H1 (cell line): ENCODE measurements around the gene RAPGEF1. TPM values are rescaled to one million over a fixed set of nuclear protein-coding genes. Genes with fewer than 3 reads are reported as not detected.

ENCODE experiments used
- CTCF ChIA-PET: fragments of 300-600 bp; sonication (Branson Sonifier 250); formaldehyde crosslinking; loops from one replicate; lab custom pipeline; 2021; ENCODE audit not compliant: partially characterized antibody; lab: Charles Lee
- POLR2A ChIA-PET: fragments of 300-600 bp; sonication (Branson Sonifier 250); formaldehyde crosslinking; loops from one replicate; lab custom pipeline; 2021; ENCODE audit warnings: inconsistent platforms; ENCODE audit not compliant: partially characterized antibody; lab: Charles Lee
- DNase-seq, 2 experiments: peaks; one replicate each; pipeline versions ENCODE4 v3.0.0 to v3.0.0-alpha.2; 2010 to 2022; ENCODE audit warnings: low spot score in 2 of 2, low read depth in 1 of 2, mixed read lengths in 1 of 2
- FAIRE-seq: peaks from 2 replicates; lab custom pipeline; 2011; peaks lifted over from hg19 to GRCh38; lab: Jason Lieb, UNC
- H2AFZ ChIP-seq: 2 replicates; pipeline ENCODE4 v1.8.1; 2012; ENCODE audit warnings: low read length, inconsistent platforms
- H2AK5ac ChIP-seq: 2 replicates; pipeline ENCODE4 v1.6.1; 2013; ENCODE audit warnings: low read depth, low read length
- H2BK120ac ChIP-seq: replicated peaks from 2 replicates; pipeline ENCODE3; 2013; ENCODE audit warnings: low read depth, low read length, inconsistent platforms
- H2BK12ac ChIP-seq: 2 replicates; pipeline ENCODE4 v1.6.1; 2013; ENCODE audit warnings: low read depth, low read length
- H2BK15ac ChIP-seq: 2 replicates; pipeline ENCODE4 v1.6.1; 2013; ENCODE audit warnings: low read length
- H2BK20ac ChIP-seq: 2 replicates; pipeline ENCODE4 v1.6.1; 2013; ENCODE audit warnings: low read length
- H2BK5ac ChIP-seq: 2 replicates; pipeline ENCODE4 v1.6.1; 2013; ENCODE audit warnings: low read depth, low read length
- H3K14ac ChIP-seq: 2 replicates; pipeline ENCODE4 v1.6.1; 2013; ENCODE audit warnings: inconsistent platforms; ENCODE audit not compliant: insufficient read length
- H3K18ac ChIP-seq: 2 replicates; pipeline ENCODE4 v1.6.1; 2013; ENCODE audit warnings: low read length; ENCODE audit errors: extremely low read depth
- H3K23ac ChIP-seq: 2 replicates; pipeline ENCODE4 v1.6.1; 2013; ENCODE audit warnings: inconsistent platforms; ENCODE audit not compliant: insufficient read length
- H3K23me2 ChIP-seq: 2 replicates; pipeline ENCODE4 v1.6.1; 2013; ENCODE audit warnings: low read depth, low read length
- H3K27ac ChIP-seq: 2 replicates; pipeline ENCODE4 v1.6.1; 2011; ENCODE audit warnings: low read depth, low read length, inconsistent platforms
- H3K27me3 ChIP-seq, 4 experiments: replicated peaks in 1 of 4; 1 replicate in 1 of 4; 2 replicates in 3 of 4; pipeline versions ENCODE4 v1.6.1 to v1.8.1; 2011 to 2013; ENCODE audit warnings: low read length in 3 of 4, mild to moderate bottlenecking in 3 of 4, inconsistent platforms in 2 of 4, mixed read lengths in 2 of 4, moderate library complexity in 1 of 4; ENCODE audit not compliant: control insufficient read depth in 3 of 4, insufficient read depth in 3 of 4; ENCODE audit errors: extremely low read depth in 1 of 4
- H3K36me3 ChIP-seq, 4 experiments: 2 replicates each; pipeline versions ENCODE4 v1.6.1 to v1.8.1; 2011 to 2013; ENCODE audit warnings: mild to moderate bottlenecking in 4 of 4, low read length in 3 of 4, moderate library complexity in 2 of 4, control low read depth in 1 of 4, inconsistent platforms in 1 of 4; ENCODE audit not compliant: insufficient read depth in 4 of 4, control insufficient read depth in 2 of 4
- H3K4ac ChIP-seq: replicated peaks from 2 replicates; pipeline ENCODE3; 2013; ENCODE audit warnings: low read length, low read depth, mixed read lengths, inconsistent platforms; ENCODE audit not compliant: insufficient read length
- H3K4me1 ChIP-seq, 4 experiments: replicated peaks in 1 of 4; 1 replicate in 1 of 4; 2 replicates in 3 of 4; pipeline versions ENCODE4 v1.6.1 to v1.8.1; 2011 to 2013; ENCODE audit warnings: low read length in 3 of 4, inconsistent platforms in 2 of 4, mixed read lengths in 1 of 4; ENCODE audit not compliant: insufficient read depth in 4 of 4, control insufficient read depth in 3 of 4
- H3K4me2 ChIP-seq, 2 experiments: 2 replicates each; pipeline versions ENCODE4 v1.6.1 to v1.8.1; 2011 to 2013; ENCODE audit warnings: low read depth in 2 of 2, low read length in 2 of 2, control low read depth in 1 of 2, inconsistent platforms in 1 of 2, mild to moderate bottlenecking in 1 of 2; ENCODE audit not compliant: insufficient read depth in 1 of 2
- H3K4me3 ChIP-seq, 4 experiments: fragments of 200-600, 300-600 bp in 1 of 4; sonication (generic), shearing (Covaris generic), sonication (Bioruptor Twin) in 1 of 4; 2 replicates each; pipeline versions ENCODE4 v1.5.1 to v1.8.1; 2011 to 2016; ENCODE audit warnings: low read length in 4 of 4, low read depth in 3 of 4, control low read depth in 2 of 4, inconsistent platforms in 2 of 4, mild to moderate bottlenecking in 2 of 4, mixed read lengths in 1 of 4, moderate library complexity in 1 of 4; ENCODE audit not compliant: insufficient read depth in 2 of 4; ENCODE audit errors: extremely low read depth in 1 of 4
- H3K56ac ChIP-seq: replicated peaks from 2 replicates; pipeline ENCODE3; 2013; ENCODE audit warnings: low read depth, mild to moderate bottlenecking, mixed read lengths, low read length, inconsistent platforms; ENCODE audit not compliant: insufficient read length
- H3K79me1 ChIP-seq: 2 replicates; pipeline ENCODE4 v1.6.1; 2013; ENCODE audit warnings: low read depth, low read length, control low read depth
- H3K79me2 ChIP-seq, 2 experiments: 2 replicates each; pipeline versions ENCODE4 v1.6.1 to v1.8.1; 2012 to 2013; ENCODE audit warnings: low read length in 2 of 2, mild to moderate bottlenecking in 2 of 2, inconsistent platforms in 1 of 2; ENCODE audit not compliant: insufficient read depth in 2 of 2, control insufficient read depth in 1 of 2
- H3K9ac ChIP-seq, 4 experiments: replicated peaks in 1 of 4; 1 replicate in 1 of 4; 2 replicates in 3 of 4; pipeline versions ENCODE4 v1.6.1 to v1.8.1; 2011 to 2013; ENCODE audit warnings: low read depth in 3 of 4, low read length in 3 of 4, control low read depth in 2 of 4, mild to moderate bottlenecking in 2 of 4, moderate library complexity in 2 of 4, inconsistent platforms in 1 of 4; ENCODE audit errors: extremely low read depth in 1 of 4
- H3K9me3 ChIP-seq, 2 experiments: 2 replicates each; pipeline versions ENCODE4 v1.6.1 to v1.8.1; 2012 to 2013; ENCODE audit warnings: mild to moderate bottlenecking in 2 of 2, moderate library complexity in 2 of 2, control low read depth in 1 of 2, inconsistent platforms in 1 of 2, low read depth in 1 of 2, low read length in 1 of 2, mixed read lengths in 1 of 2; ENCODE audit not compliant: insufficient read depth in 2 of 2
- H4K20me1 ChIP-seq, 2 experiments: replicated peaks in 1 of 2; 2 replicates each; pipeline versions ENCODE3 to v1.8.1; 2011 to 2013; ENCODE audit warnings: inconsistent platforms in 2 of 2, low read length in 2 of 2, mild to moderate bottlenecking in 1 of 2; ENCODE audit not compliant: insufficient read depth in 2 of 2, control insufficient read depth in 1 of 2
- H4K5ac ChIP-seq: 2 replicates; pipeline ENCODE4 v1.6.1; 2013; ENCODE audit warnings: low read length, low read depth, mixed read lengths, inconsistent platforms; ENCODE audit not compliant: insufficient read length
- H4K8ac ChIP-seq: 2 replicates; pipeline ENCODE4 v1.8.0; 2013; ENCODE audit warnings: mild to moderate bottlenecking, moderate library complexity, low read length, inconsistent platforms; ENCODE audit not compliant: insufficient read depth; ENCODE audit errors: extremely low read depth
- H4K91ac ChIP-seq: replicated peaks from 2 replicates; pipeline ENCODE3; 2013; ENCODE audit warnings: low read length, mixed read lengths, inconsistent platforms; ENCODE audit not compliant: insufficient read length
- POU5F1 ChIP-seq: IDR thresholded peaks from 2 replicates; pipeline ENCODE4 v1.6.1; 2011; ENCODE audit warnings: low read depth, mild to moderate bottlenecking, low read length, moderate library complexity
- WGBS, 2 experiments: shearing (Covaris generic) in 1 of 2; methylation state at CpG; one replicate each; pipeline versions ENCODE4 v1.1.6 to v1.1.7; 2013 to 2015; ENCODE audit warnings: low lambda C conversion rate in 2 of 2, mixed read lengths in 2 of 2, inconsistent platforms in 1 of 2, low coverage in 1 of 2, missing lambda C conversion rate in 1 of 2; ENCODE audit not compliant: insufficient replicate concordance in 2 of 2, insufficient coverage in 1 of 2, insufficient read length in 1 of 2; ENCODE audit errors: extremely low coverage in 1 of 2, missing lambda C conversion rate in 1 of 2; 5-methylcytosine and 5-hydroxymethylcytosine counted together
- polyA plus RNA-seq, 7 experiments: library from polyadenylated mRNA; depleted of rRNA in 3 of 7; stranded (reverse) in 5 of 7; unstranded in 2 of 7; fragments of >200 nt in 5 of 7; fragments of 200-250 nt in 2 of 7; gene quantifications; 1 replicate in 5 of 7; 2 replicates in 1 of 7; 4 replicates in 1 of 7; pipeline versions ENCODE4 v1.2.1 to v1.2.3, GENCODE V29; 2011 to 2013; ENCODE audit warnings: missing spikeins in 2 of 7, mixed read lengths in 2 of 7
- total RNA-seq: library from RNA; stranded (reverse); fragmentation: NEBNext Ultra II Directional; extraction: Animal tissue kit (Norgen Biotek cat#: 25700); gene quantifications from 2 replicates; pipeline ENCODE4 v1.2.1, GENCODE V29; 2021

Gene RAPGEF1
- total and polyA plus RNA-seq, 2 of the 8 experiments (the other 6 are each of a cell fraction or from before 2014, with no cell fraction given), result 29.7 to 78.9 TPM

GRCh38 chr9:131706608-131706970, 33.3 kb downstream of the RAPGEF1 start:
- TF ChIP-seq POU5F1, result no peak
- no peak for FAIRE-seq

More at GRCh38 chr9:131706608-131706970, 33.3 kb downstream of the RAPGEF1 start:
- Histone ChIP-seq H3K56ac (no peak overlapping the region), H2BK120ac (no peak overlapping the region), H3K23ac (no peak overlapping the region), H4K8ac (no peak overlapping the region), H3K9ac (no peak overlapping the region), H2BK5ac (no peak overlapping the region), H3K14ac (no peak overlapping the region), H4K20me1 (no peaks in the 10 kb centered on the region), H2AK5ac (no peak overlapping the region), H2AFZ (no peak overlapping the region), H3K4me3 (no peak overlapping the region), H3K79me1 (peaks cover 5% of the 10 kb centered on the region), H3K27ac (no peak overlapping the region), H2BK12ac (no peak overlapping the region; the same call in 1 of the 2 replicates), H2BK15ac (no peak overlapping the region), H3K9me3 (no peaks in the 10 kb centered on the region), H3K79me2 (peaks cover 0 to 64% of the 10 kb centered on the region in 2 experiments; a peak in 2 of 4 replicates), H4K91ac (no peak overlapping the region), H3K23me2 (no peaks in the 10 kb centered on the region), H3K36me3 (no peaks in the 10 kb centered on the region), H3K4ac (no peak overlapping the region), H3K4me2 (no peak overlapping the region), H3K18ac (no peak overlapping the region), H3K4me1 (peaks cover 2 to 21% (median 13%) of the 10 kb centered on the region in 4 experiments), H2BK20ac (no peak overlapping the region), H4K5ac (no peak overlapping the region), H3K27me3 (no peaks in the 10 kb centered on the region; a peak in 1 of 7 replicates)
- DNase-seq, result no peak
- ChIA-PET CTCF (no interaction called here), POLR2A (no interaction called here)
- WGBS, 2 experiments, result 92% methylated on average over 6 of the region's 6 CpGs; no CpG with 5 or more reads in 1 of the 2 experiments
